ENCODE results near the gene TCP11.

TCP11 gene

GRCh38 chr6:35092362-35093117 is 48.6 kb downstream of the TCP11 start:
- DNase-seq (ENCODE audit: low spot score): no peak

- DNase-seq (ENCODE audit: low spot score): no peak
These were observed 49.6 kb downstream of the TCP11 start for GRCh38 chr6:35091346-35092083.

GRCh38 chr6:35090734-35091133 is 50.4 kb downstream of the TCP11 start:
- DNase-seq (ENCODE audit: low spot score): no peak

- peak; percentile 0 for DNase-seq (ENCODE audit: low spot score)
These were observed 51.1 kb downstream of the TCP11 start for GRCh38 chr6:35089935-35090505.

- DNase-seq (ENCODE audit: low spot score): peak; percentile 0
These were observed 51.8 kb downstream of the TCP11 start for GRCh38 chr6:35089216-35089934.

GRCh38 chr6:35088281-35089215 is 52.6 kb downstream of the TCP11 start:
- DNase-seq (ENCODE audit: low spot score): peak; percentile 0

- DNase-seq (ENCODE audit: low spot score): no peak
These were observed 53.5 kb downstream of the TCP11 start for GRCh38 chr6:35087361-35088280.

- no peak for DNase-seq (ENCODE audit: low spot score)
These were observed 54.3 kb downstream of the TCP11 start for GRCh38 chr6:35086636-35087360.

- DNase-seq (ENCODE audit: low spot score): no peak
These were observed 54.9 kb downstream of the TCP11 start for GRCh38 chr6:35086282-35086632.

- no peak for DNase-seq (ENCODE audit: low spot score)
These were observed 55.5 kb downstream of the TCP11 start for GRCh38 chr6:35085359-35086281.

- DNase-seq (ENCODE audit: low spot score): no peak
These were observed 56.5 kb downstream of the TCP11 start for GRCh38 chr6:35084511-35085203.

GRCh38 chr6:35084041-35084491 is 57.1 kb downstream of the TCP11 start:
- no peak for DNase-seq (ENCODE audit: low spot score)

GRCh38 chr6:35083507-35083906 is 57.6 kb downstream of the TCP11 start:
- DNase-seq (ENCODE audit: low spot score): no peak

GRCh38 chr6:35082733-35083403 is 58.3 kb downstream of the TCP11 start:
- DNase-seq (ENCODE audit: low spot score): no peak

GRCh38 chr6:35082046-35082732 is 59.0 kb downstream of the TCP11 start:
- DNase-seq (ENCODE audit: low spot score): no peak

GRCh38 chr6:35081426-35081851 is 59.7 kb downstream of the TCP11 start:
- DNase-seq (ENCODE audit: low spot score): no peak
